Caki2 (cell line): ENCODE measurements around the gene LEF1. TPM values are rescaled to one million over a fixed set of nuclear protein-coding genes. Genes with fewer than 3 reads are reported as not detected.

Experiments used
- DNase-seq: peaks from one replicate; pipeline ENCODE4 v3.0.0-alpha.2; 2015; ENCODE audit warnings: low read depth
- in situ Hi-C: cut with HindIII; loops from 2 replicates; pipeline ENCODE4 v1.10.0; 2016; ENCODE audit warnings: low sequenced_read_pairs, low pct_unique_long_range_greater_than_20kb, mixed read lengths
- total RNA-seq: library from RNA; depleted of rRNA; stranded (reverse); fragments of >200 nt; shearing (Covaris generic); gene quantifications from 2 replicates; pipeline ENCODE4 v1.2.3, GENCODE V29; 2014; ENCODE audit warnings: low replicate concordance

Gene LEF1
- total RNA-seq, 1 experiment from 2014 or later: not detected

GRCh38 chr4:108184453-108185049 is 15.8 kb upstream of the LEF1 start:
- no peak for DNase-seq
- in situ Hi-C loops: no loop called here

- in situ Hi-C loops: no loop called here
- DNase-seq: no peak
Measured at GRCh38 chr4:108181704-108182103, 13.0 kb upstream of the LEF1 start.

DNA sequence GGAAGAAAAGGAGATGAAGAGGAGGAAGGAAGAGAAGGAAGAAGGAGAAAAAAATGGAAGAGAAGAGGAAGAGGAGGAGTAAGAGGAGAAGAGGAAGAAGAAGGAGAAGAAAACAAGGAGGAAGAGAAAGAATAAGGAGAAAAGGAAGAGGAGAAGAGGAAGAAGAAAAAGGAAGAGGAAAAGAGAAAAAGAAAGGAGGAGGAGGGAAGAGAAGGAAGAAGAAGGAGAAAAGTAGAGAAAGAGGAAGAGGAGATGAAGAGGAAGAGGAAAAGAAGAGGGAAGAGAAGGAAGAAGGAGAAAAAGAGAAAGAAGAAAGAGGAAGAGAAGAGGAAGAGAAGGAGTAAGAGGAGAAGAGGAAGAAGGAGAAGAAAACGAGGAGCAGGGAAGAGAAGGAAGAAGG is 11.8 kb upstream of the LEF1 start:
- in situ Hi-C loops: no loop called here
- DNase-seq: no peak

GRCh38 chr4:108175966-108176365 is 7.2 kb upstream of the LEF1 start:
- in situ Hi-C loops: no loop called here

GRCh38 chr4:108174856-108175255 is 6.1 kb upstream of the LEF1 start:
- no peak for DNase-seq
- in situ Hi-C loops: no loop called here

More at GRCh38 chr4:108175966-108176365, 7.2 kb upstream of the LEF1 start:
- DNase-seq: no peak

- DNase-seq: no peak
- in situ Hi-C loops: no loop called here
Measured at GRCh38 chr4:108173599-108174057, 4.9 kb upstream of the LEF1 start.

- in situ Hi-C loops: no loop called here
- peak; percentile 51 for DNase-seq
Measured at GRCh38 chr4:108172753-108173598, 4.2 kb upstream of the LEF1 start.

- DNase-seq: no peak
- in situ Hi-C loops: no loop called here
Measured at GRCh38 chr4:108172231-108172752, 3.6 kb upstream of the LEF1 start.

GRCh38 chr4:108171339-108172230 is 2.9 kb upstream of the LEF1 start:
- in situ Hi-C loops: no loop called here
- DNase-seq: no peak

DNA sequence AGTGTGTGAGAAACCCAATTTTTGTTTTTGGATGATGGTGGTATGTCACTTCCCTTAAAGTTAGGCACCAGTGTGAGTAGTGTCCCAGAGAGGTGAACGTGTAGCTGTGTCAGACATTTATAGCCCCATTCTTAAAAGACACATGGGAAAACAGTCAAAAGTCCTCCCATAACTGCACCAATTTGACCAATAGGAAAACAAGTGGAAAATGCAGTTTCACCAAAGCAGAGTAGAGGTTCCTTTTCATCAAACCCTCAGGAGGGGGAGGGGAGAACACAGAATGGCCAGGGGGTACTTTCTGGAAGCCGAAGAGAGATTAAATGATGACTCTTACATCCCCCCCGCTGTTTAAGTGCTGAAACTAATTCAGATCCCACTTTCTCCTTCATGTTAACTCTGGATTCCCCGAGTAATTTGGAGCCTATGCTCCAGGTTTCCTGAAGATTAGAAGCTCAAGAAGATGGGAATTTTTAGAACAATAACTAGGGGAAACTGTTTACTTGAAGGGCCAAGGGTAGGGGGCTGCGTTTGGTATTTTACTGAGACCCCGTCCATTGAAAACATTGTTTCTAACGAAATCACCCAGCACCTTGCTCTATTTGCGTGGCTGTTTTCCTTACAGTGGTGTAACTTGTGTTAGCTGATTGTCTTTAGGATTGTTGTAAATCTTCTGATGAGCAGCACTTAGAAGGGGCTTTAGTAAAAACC is 2.1 kb upstream of the LEF1 start:
- DNase-seq: peak; percentile 6
- in situ Hi-C loops: no loop called here

DNA sequence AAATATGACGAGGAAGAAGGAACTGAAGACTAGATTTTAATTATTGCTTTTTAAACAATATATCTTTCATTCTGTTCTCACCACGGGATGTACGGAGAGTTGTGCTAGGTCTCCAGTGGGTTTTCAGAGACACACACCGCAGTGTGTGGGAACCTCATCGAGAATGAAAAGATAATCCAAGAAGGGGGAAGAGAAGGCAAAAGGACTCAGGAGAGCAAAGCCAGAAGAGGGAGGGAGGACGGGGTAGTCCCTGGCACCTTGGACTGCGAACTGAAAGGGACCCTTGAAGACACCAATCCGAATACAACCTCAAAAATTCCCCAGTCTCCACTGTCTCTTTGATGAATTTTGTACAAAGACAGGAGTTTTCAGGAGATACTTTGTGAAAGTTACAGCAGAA is 932 bp upstream of the LEF1 start:
- no peak for DNase-seq
- in situ Hi-C loops: no loop called here

GRCh38 chr4:108168160-108168670 is 517 bp downstream of the LEF1 start:
- in situ Hi-C loops: no loop called here

GRCh38 chr4:108166441-108167315 is 2.1 kb downstream of the LEF1 start:
- in situ Hi-C loops: no loop called here
- DNase-seq: no peak

More at GRCh38 chr4:108168160-108168670, 517 bp downstream of the LEF1 start:
- DNase-seq: peak; percentile 44

- in situ Hi-C loops: no loop called here
- no peak for DNase-seq
Measured at GRCh38 chr4:108166038-108166437, 2.7 kb downstream of the LEF1 start.

DNA sequence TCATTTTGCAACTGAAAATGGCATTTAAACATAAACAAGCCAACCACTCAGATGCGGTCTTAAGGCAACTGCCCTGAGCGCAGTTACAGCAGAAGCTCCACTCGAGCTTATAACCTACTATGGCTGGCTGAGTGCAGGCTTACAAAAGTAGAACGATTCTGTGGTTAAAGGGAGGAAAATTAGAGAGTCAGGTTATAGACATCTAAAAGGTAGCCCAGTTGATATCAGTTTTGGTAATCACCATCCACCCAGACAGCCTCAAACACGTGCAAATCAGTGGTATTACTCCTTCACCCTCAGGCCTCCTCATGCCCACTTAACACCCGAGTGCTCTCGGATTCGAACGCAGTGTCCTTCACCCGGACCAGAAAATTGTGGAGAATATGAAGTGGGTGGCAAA is 3.1 kb downstream of the LEF1 start:
- DNase-seq: no peak
- in situ Hi-C loops: no loop called here

GRCh38 chr4:108163351-108163750 is 5.4 kb downstream of the LEF1 start:
- in situ Hi-C loops: no loop called here

More at GRCh38 chr4:108163351-108163750, 5.4 kb downstream of the LEF1 start:
- DNase-seq: no peak
